AG09309 (cell line): Measurements from ENCODE around the gene SLC44A5.

ENCODE experiments used
- DNase-seq: peaks from one replicate; pipeline ENCODE4 v3.0.0-alpha.2; 2010; ENCODE audit warnings: low read depth
- H3K4me3 ChIP-seq: 2 replicates; pipeline ENCODE4 v1.5.1; 2011; ENCODE audit warnings: mild to moderate bottlenecking, low read depth, low read length, moderate library complexity; ENCODE audit not compliant: control insufficient read depth
- TF ChIP-seq, protein P1 (sequence below): IDR thresholded peaks from 2 replicates; pipeline ENCODE4 v1.5.1; 2011; ENCODE audit warnings: mild to moderate bottlenecking, low read depth, low read length, inconsistent platforms; ENCODE audit not compliant: insufficient read depth, control insufficient read depth; ENCODE audit errors: missing control alignments

Gene SLC44A5

DNA sequence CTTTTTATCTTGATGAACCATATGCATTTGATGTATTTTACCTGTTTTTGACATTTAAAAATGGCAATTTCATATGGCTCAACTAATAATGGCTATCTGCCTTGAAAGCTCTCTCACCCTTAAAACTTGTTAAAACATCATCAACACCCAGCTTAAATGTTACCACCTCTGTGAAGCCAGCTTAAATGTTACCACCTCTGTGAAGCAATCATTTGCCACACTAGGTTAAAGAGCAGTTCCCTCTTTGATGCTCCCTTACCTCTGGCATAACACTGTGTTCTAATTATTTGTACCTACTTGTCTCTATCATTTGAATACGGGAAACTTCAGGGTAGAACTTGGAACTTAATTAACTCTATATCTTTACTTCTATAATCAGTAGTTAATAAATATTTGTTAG is 294.7 kb downstream of the SLC44A5 start:
- H3K4me3 ChIP-seq, result no peak overlapping the region
- DNase-seq, result no peak
- TF ChIP-seq, protein P1, sequence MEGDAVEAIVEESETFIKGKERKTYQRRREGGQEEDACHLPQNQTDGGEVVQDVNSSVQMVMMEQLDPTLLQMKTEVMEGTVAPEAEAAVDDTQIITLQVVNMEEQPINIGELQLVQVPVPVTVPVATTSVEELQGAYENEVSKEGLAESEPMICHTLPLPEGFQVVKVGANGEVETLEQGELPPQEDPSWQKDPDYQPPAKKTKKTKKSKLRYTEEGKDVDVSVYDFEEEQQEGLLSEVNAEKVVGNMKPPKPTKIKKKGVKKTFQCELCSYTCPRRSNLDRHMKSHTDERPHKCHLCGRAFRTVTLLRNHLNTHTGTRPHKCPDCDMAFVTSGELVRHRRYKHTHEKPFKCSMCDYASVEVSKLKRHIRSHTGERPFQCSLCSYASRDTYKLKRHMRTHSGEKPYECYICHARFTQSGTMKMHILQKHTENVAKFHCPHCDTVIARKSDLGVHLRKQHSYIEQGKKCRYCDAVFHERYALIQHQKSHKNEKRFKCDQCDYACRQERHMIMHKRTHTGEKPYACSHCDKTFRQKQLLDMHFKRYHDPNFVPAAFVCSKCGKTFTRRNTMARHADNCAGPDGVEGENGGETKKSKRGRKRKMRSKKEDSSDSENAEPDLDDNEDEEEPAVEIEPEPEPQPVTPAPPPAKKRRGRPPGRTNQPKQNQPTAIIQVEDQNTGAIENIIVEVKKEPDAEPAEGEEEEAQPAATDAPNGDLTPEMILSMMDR, result no peak

DNA sequence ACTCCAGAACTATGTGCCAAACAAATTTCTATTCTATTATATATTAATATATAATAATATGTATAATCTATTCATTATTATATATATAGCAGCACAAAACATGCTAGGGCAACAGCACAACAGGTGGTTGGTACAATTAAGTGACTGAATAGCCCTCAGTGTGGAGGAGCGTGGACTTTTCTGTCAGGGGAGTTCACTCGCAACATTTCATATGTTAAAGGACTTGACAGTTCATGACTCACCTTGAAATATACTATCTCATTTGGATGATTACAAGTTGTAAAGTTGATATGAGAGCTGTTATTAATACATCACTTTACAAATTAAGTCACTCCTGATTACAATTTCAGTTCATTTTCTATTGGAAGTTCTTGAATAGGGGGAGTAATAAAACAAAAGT is 298.3 kb downstream of the SLC44A5 start:
- H3K4me3 ChIP-seq, result no peak overlapping the region
- no peak for DNase-seq
- TF ChIP-seq, protein P1, result no peak

DNA sequence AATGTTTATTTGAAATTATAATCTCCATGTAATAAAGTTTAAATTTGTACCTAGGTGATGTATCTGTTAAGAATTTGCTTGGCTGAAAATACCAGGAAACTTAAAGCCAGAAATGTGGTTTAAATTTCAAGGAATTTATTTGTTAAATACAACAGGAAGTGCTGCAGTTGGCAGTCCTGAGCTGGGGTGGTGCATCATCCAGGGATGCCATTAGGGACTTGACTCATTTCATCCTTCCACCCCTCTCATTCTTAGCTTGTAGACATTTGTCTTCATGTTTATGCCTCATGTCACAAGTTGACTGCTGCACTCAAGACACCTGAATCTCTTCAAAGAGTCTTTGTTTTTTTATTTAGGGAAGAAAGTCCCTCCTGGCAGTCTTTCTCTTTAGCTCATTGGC is 300.8 kb downstream of the SLC44A5 start:
- TF ChIP-seq, protein P1, result no peak
- H3K4me3 ChIP-seq, result no peak overlapping the region
- DNase-seq, result no peak

DNA sequence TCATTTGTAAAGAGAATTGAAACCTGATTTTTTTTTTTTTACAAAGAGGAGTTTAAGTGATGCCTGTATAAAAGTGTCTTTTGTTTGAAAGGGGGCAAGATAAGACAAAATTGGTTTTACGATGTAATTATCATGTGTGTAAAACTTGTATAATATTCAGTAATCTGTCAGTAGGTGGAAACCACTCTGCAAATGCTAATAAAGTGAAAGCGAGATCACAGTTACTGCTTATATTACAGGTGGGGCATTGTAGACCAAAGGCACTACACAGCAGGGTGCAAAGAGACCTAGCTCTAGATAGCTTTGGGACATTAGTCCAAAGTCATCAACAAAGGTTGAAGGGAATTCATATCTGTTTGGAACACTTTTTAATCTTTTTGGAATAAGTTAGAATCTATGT is 302.5 kb downstream of the SLC44A5 start:
- no peak for DNase-seq
- TF ChIP-seq, protein P1, result no peak
- no peak overlapping the region for H3K4me3 ChIP-seq

DNA sequence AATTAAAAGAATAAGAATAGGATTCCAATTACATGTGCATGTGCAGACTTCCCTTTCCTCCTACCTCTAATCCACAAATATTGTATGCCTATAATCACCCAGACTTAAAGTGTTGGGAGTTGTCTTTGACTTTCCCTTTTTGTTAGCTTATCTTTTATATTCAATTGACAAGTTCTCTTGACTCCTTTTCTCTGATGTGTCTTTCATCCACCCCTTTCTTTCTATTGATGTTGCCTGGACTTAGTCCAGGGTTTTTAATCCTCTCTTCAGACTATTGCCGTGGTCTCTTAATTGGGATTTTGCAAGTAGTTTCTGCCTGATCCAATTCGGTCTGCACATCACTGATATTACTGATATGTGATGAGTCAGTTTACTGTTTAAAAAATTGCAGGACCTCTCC is 305.9 kb downstream of the SLC44A5 start:
- no peak overlapping the region for H3K4me3 ChIP-seq
- DNase-seq, result no peak
- TF ChIP-seq, protein P1, result no peak

DNA sequence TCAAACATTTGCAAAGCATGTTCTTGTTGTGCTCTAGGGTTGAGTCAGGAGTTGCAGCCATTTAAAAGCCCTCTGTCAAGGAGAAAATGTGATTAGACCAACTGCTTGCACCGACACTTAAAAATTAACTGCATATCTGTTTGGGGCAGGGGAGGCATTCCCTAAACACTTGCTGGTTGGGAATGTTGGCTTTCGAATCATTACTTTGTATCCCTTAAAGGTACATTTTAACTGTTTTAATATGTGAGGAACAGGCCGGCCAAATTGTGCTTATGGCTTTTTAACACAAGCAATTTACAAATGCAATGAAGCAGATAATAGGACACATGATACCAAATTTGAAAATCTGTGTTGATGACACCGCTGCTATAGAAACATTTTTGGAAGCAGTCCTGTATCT is 317.6 kb downstream of the SLC44A5 start:
- DNase-seq, result no peak
- TF ChIP-seq, protein P1, result no peak

DNA sequence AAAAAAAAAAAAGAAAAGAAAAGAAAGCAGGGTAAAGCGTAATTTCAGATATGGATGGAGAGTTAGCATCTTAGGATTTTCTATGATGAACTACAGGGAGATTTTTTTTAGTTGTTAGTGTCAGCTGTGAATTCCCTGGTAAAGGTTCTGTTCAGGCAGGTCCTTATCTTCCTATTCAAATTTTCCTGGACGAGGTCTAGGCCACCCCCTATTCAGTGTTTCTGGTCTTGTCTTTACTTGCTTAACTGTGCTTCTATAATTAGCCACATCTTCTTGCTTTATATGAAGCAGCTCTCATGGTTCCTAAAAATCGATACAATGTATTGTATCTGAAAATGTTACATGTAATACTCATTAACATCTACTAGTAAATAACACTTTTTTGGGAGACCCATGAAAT is 318.9 kb downstream of the SLC44A5 start:
- TF ChIP-seq, protein P1, result no peak
- H3K4me3 ChIP-seq, result no peak overlapping the region
- no peak for DNase-seq

More for the DNA sequence above, 317.6 kb downstream of the SLC44A5 start:
- no peak overlapping the region for H3K4me3 ChIP-seq
